ENCODE data around the gene NEMF. TPM values are rescaled to one million over a fixed set of nuclear protein-coding genes. Genes with fewer than 3 reads are reported as not detected.

NEMF gene
- total RNA-seq, 1 experiment from 2014 or later: 57.7 TPM

DNA sequence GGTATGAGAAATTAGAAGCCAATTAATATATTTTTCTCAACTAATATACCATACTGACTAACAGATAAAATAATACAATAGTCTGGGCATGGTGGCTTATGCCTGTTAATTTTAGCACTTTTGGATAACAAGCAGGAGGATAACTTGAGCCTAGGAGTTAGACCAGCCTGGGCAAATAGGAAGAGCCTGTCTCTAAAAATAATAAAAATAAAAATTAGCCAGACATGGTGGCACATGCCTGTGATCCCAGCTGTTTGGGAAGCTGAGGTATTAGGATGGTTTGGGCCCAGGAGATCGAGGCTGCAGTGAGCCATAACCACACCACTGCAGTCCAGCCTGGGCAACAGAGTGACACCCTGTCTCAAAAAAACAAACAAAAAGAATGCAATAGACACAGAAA, 60.0 kb downstream of the NEMF start:
- Histone ChIP-seq H3K36me3 (ENCODE audit: control insufficient read depth in 1 of 2, insufficient read depth in 2 of 2, low read length in 2 of 2) (peaks cover 20 to 55% of the 10 kb centered on the region in 2 experiments), H3K27ac (ENCODE audit: low read depth, low read length) (no peak overlapping the region), H3K9ac (ENCODE audit: low read length) (no peak overlapping the region), H3K79me2 (ENCODE audit: insufficient read depth, low read length) (no peaks in the 10 kb centered on the region), H3K9me2 (ENCODE audit: insufficient read depth) (no peaks in the 10 kb centered on the region), H2AFZ (ENCODE audit: low read depth, low read length, poor library complexity, severe bottlenecking) (no peak overlapping the region), H3K4me2 (ENCODE audit: low read length) (no peak overlapping the region), H3K4me3 (replicated peaks in 1 of 2; ENCODE audit: low read depth in 1 of 2, low read length in 2 of 2) (no peak overlapping the region), H4K20me1 (ENCODE audit: insufficient read depth) (no peaks in the 10 kb centered on the region; the same call in 1 of the 2 replicates), H3K9me3 (ENCODE audit: control insufficient read depth in 1 of 2, insufficient read depth in 1 of 2, low read depth in 1 of 2, low read length in 2 of 2) (no peaks in the 10 kb centered on the region), H3K27me3 (ENCODE audit: insufficient read depth, low read length) (no peaks in the 10 kb centered on the region), H3K4me1 (ENCODE audit: control insufficient read depth in 1 of 2, insufficient read depth in 2 of 2, low read length in 2 of 2) (no peaks in the 10 kb centered on the region)
- ChIA-PET RAD21 (ENCODE audit: low non-redundant PET in 1 of 2, low total read pairs in 2 of 2, uncharacterized antibody in 2 of 2, unreplicated experiment in 2 of 2) (no interaction called here), CTCF (no interaction called here), POLR2A (no interaction called here)
- no TSS peak for BruUV-seq (replicated peaks)
- intact Hi-C loops (cut with micrococcal nuclease): loop anchor here (5.0 kb wide), 1 partner anchor 40 kb away; no protein-coding TSS in a partner anchor
- ATAC-seq (no peak), DNase-seq (ENCODE audit: low read depth, low spot score) (no peak)
- TF ChIP-seq JUND (IDR thresholded peaks at IDR 0.05): no peak
- TF ChIP-seq EZH2phosphoT487 (IDR thresholded peaks at IDR 0.05; ENCODE audit: borderline replicate concordance): no peak
- TF ChIP-seq ELF1 (IDR thresholded peaks at IDR 0.05; ENCODE audit: borderline replicate concordance, low read depth): no peak
- TF ChIP-seq FOSL1 (IDR thresholded peaks at IDR 0.05; ENCODE audit: low read depth): no peak
- TF ChIP-seq TCF7L2 (IDR thresholded peaks at IDR 0.05; ENCODE audit: borderline replicate concordance, extremely low read depth, insufficient read depth, insufficient read length): no peak
- TF ChIP-seq, protein P1, sequence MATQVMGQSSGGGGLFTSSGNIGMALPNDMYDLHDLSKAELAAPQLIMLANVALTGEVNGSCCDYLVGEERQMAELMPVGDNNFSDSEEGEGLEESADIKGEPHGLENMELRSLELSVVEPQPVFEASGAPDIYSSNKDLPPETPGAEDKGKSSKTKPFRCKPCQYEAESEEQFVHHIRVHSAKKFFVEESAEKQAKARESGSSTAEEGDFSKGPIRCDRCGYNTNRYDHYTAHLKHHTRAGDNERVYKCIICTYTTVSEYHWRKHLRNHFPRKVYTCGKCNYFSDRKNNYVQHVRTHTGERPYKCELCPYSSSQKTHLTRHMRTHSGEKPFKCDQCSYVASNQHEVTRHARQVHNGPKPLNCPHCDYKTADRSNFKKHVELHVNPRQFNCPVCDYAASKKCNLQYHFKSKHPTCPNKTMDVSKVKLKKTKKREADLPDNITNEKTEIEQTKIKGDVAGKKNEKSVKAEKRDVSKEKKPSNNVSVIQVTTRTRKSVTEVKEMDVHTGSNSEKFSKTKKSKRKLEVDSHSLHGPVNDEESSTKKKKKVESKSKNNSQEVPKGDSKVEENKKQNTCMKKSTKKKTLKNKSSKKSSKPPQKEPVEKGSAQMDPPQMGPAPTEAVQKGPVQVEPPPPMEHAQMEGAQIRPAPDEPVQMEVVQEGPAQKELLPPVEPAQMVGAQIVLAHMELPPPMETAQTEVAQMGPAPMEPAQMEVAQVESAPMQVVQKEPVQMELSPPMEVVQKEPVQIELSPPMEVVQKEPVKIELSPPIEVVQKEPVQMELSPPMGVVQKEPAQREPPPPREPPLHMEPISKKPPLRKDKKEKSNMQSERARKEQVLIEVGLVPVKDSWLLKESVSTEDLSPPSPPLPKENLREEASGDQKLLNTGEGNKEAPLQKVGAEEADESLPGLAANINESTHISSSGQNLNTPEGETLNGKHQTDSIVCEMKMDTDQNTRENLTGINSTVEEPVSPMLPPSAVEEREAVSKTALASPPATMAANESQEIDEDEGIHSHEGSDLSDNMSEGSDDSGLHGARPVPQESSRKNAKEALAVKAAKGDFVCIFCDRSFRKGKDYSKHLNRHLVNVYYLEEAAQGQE (IDR thresholded peaks at IDR 0.05; ENCODE audit: low read depth): no peak
- no peak for TF ChIP-seq RAD21 (IDR thresholded peaks at IDR 0.05; ENCODE audit: low read depth)
